GM13977 (cell line): Measurements from ENCODE around the gene MESD.

Experiments
- DNase-seq: peaks from one replicate; pipeline ENCODE4 v3.0.0; 2012; ENCODE audit warnings: low spot score
- in situ Hi-C: fragments of 300-500 bp; cut with MboI; formaldehyde crosslinking; loops from one replicate; pipeline ENCODE4 v1.12.0; 2022; ENCODE audit warnings: low sequenced_read_pairs, low pct_unique_long_range_greater_than_20kb, mixed read lengths, inconsistent platforms; ENCODE audit not compliant: unreplicated experiment
- TF ChIP-seq, protein P1 (sequence below): IDR thresholded peaks from 2 replicates; pipeline ENCODE4 v1.5.1; 2012; ENCODE audit warnings: mild to moderate bottlenecking, control low read depth; ENCODE audit not compliant: insufficient read depth; ENCODE audit errors: extremely low read depth, missing control alignments

MESD gene

DNA sequence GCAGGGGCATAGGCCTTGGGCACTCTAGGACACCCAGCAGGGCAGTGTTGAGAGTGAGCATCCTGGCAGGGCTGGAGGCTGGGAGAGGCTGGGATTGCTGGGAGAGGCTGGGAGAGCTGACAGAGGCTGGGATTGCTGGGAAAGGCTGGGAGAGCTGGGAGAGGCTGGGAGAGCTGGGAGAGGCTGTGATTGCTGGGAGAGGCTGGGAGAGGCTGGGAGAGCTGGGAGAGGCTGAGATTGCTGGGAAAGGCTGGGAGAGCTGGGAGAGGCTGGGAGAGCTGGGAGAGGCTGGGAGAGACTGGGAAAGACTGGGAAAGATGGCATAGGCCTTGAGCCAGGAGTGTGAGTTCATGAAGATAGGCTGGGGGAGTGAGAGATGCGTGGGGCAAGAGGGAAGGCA, 77.8 kb downstream of the MESD start:
- in situ Hi-C loops = no loop called here
- no peak for DNase-seq
- TF ChIP-seq, protein P1, sequence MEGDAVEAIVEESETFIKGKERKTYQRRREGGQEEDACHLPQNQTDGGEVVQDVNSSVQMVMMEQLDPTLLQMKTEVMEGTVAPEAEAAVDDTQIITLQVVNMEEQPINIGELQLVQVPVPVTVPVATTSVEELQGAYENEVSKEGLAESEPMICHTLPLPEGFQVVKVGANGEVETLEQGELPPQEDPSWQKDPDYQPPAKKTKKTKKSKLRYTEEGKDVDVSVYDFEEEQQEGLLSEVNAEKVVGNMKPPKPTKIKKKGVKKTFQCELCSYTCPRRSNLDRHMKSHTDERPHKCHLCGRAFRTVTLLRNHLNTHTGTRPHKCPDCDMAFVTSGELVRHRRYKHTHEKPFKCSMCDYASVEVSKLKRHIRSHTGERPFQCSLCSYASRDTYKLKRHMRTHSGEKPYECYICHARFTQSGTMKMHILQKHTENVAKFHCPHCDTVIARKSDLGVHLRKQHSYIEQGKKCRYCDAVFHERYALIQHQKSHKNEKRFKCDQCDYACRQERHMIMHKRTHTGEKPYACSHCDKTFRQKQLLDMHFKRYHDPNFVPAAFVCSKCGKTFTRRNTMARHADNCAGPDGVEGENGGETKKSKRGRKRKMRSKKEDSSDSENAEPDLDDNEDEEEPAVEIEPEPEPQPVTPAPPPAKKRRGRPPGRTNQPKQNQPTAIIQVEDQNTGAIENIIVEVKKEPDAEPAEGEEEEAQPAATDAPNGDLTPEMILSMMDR = no peak

DNA sequence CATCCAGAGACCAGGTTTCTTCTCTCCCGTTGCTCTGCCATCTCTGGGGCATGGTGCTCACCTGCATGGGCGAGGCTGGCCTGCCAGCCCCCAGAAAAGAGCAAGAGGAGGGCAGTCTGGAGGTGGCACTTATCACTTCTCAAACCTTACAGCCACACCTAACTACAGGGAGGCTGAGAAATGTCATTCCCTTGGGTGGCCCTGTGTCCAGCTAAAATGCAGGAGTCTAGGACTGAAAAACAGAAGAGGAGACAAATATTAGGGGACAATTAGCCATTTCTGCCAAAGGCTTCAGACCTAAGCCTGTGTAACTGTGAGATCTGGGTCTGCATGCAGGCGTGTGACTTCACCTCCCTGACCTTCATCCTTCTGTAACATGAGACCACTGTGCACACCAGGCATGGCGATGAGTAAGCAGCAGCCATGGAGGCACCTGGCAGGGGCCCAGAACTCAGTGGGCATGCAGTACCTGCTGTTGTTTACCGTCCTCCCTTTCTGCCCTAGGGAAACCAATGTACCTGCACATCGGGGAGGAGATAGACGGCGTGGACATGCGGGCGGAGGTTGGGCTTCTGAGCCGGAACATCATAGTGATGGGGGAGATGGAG, 83.4 kb downstream of the MESD start:
- in situ Hi-C loops = no loop called here
- TF ChIP-seq, protein P1 = no peak
- no peak for DNase-seq

DNA sequence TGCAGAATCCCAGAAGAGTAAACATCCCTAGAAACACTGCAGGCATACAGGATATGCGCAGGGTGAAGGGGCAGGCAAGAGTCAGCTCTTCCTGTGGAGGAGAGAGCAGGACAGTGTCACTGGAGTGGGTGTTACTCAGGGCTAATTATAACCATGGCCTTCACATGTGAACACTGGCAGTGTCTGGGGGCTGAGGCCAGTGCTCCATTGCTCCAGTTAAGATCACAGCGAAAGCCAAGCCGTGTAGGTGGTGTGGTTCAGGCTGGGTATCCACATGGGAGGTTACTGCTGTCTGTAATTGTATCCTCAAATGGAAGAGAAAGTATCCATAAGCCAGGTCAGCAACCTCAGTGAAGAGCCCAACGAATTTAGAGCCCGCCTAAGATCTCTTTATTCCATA, 84.6 kb downstream of the MESD start:
- no peak for DNase-seq
- in situ Hi-C loops = no loop called here
- TF ChIP-seq, protein P1 = no peak

DNA sequence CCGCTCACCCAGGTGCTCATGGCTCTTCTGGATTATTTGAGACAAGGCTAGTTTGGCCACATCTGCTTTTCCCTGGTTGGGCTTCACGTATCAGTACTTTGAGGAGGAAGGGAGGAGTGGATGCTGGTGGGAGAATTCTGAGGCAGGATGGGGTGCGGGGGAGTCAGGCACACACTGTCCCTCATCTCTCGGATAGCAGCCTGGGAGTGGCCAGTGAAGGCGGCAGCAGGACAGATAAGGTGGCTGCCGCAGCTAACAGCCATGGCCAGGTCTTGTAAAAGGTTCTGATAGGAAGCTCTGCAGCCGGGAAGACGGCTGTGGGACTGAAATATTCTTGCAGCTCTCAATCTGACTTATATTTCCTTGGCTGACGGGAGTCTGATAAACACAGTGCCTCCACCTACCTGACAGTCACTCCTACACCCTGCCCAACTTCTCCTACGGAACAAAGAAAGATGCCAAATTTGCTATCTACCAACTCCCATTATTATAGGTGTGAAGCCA, 87.3 kb downstream of the MESD start:
- no peak for DNase-seq
- TF ChIP-seq, protein P1 = no peak
- in situ Hi-C loops = no loop called here

DNA sequence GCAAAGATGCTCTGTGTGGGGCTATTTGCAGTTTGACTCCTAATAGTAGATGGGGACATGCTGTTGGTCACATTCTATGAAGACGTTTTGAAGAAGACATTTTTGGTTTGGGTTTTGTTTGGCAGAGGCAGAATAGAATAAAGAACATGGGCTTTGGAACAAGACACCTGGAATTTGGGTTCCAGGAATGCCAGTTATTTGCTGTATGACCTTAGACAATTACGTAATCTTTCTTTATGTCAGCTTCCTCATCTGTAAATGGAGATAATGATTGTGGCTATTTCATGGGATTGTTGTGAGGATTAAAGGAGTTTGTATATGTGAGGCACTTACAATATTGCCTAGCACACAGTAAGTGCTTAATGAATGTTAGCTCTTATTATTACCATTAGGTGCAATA, 91.6 kb downstream of the MESD start:
- DNase-seq = no peak
- in situ Hi-C loops = no loop called here
- TF ChIP-seq, protein P1 = no peak
